GM12878 (cell line): Measurements from ENCODE around the gene CAPS. TPM values are rescaled to one million over a fixed set of nuclear protein-coding genes. Genes with fewer than 3 reads are reported as not detected.

Experiments
- ATAC-seq: fragments of 200-7000 bp; cut with Tn5 transposase; 3 replicates; pipeline ENCODE4 v1.9.1; 2020; ENCODE audit warnings: mild to moderate bottlenecking, moderate library complexity
- BruUV-seq: library from RNA; stranded (reverse); fragments of 400-500 nt; replicated peaks from 2 replicates; lab custom pipeline; 2021; lab: Mats Ljungman, UMichigan
- CTCF ChIA-PET: fragments of 300-600 bp; sonication (Branson Sonifier 250); formaldehyde crosslinking; extraction: SDS; loops from one replicate; lab custom pipeline; 2021; ENCODE audit warnings: inconsistent platforms; lab: Yijun Ruan, JAX
- POLR2A ChIA-PET: fragments of 350-600 bp; formaldehyde crosslinking; extraction: SDS; loops from one replicate; lab custom pipeline; 2021; ENCODE audit warnings: inconsistent platforms; lab: Charles Lee
- RAD21 ChIA-PET: fragments of 300-600 bp; sonication (Branson Sonifier 250); formaldehyde crosslinking; loops from one replicate; lab custom pipeline; 2023; ENCODE audit warnings: antibody characterized with exemption; ENCODE audit not compliant: unreplicated experiment; lab: Charles Lee
- SMC1A ChIA-PET: fragments of 300-600 bp; sonication (Branson Sonifier 250); formaldehyde crosslinking; loops from one replicate; lab custom pipeline; 2023; ENCODE audit not compliant: unreplicated experiment, uncharacterized antibody; lab: Charles Lee
- DNase-seq: peaks from one replicate; pipeline ENCODE4 v3.0.0-alpha.2; 2011; ENCODE audit warnings: low read depth, low spot score
- FAIRE-seq: peaks from 3 replicates; lab custom pipeline; 2011; peaks lifted over from hg19 to GRCh38; lab: Jason Lieb, UNC
- H2AFZ ChIP-seq: 2 replicates; pipeline ENCODE4 v1.6.0; 2011; ENCODE audit warnings: low read depth, low read length, control low read depth; ENCODE audit not compliant: control insufficient read depth
- H3K27ac ChIP-seq: 2 replicates; pipeline ENCODE4 v1.5.1; 2011; ENCODE audit warnings: control low read depth; ENCODE audit not compliant: control insufficient read depth, insufficient read depth
- H3K27me3 ChIP-seq, 2 experiments: replicated peaks in 1 of 2; 2 replicates each; pipeline versions ENCODE4 v1.6.0 to v1.6.1; 2011; ENCODE audit warnings: low read length in 1 of 2; ENCODE audit not compliant: control insufficient read depth in 2 of 2, insufficient read depth in 2 of 2
- H3K36me3 ChIP-seq, 2 experiments: 2 replicates each; pipeline ENCODE4 v1.5.1; 2011; ENCODE audit warnings: low read length in 1 of 2; ENCODE audit not compliant: control insufficient read depth in 2 of 2, insufficient read depth in 2 of 2
- H3K4me1 ChIP-seq: 2 replicates; pipeline ENCODE4 v1.6.1; 2011; ENCODE audit warnings: mild to moderate bottlenecking, low read length, moderate library complexity, mixed read lengths; ENCODE audit not compliant: control insufficient read depth, insufficient read depth
- H3K4me2 ChIP-seq: 2 replicates; pipeline ENCODE4 v1.6.0; 2011; ENCODE audit warnings: control low read depth; ENCODE audit not compliant: control insufficient read depth, insufficient read depth
- H3K4me3 ChIP-seq: fragments of 200-600 bp; sonication (generic); 2 replicates; pipeline ENCODE4 v1.5.1; 2016
- H3K79me2 ChIP-seq: 2 replicates; pipeline ENCODE4 v1.6.0; 2011; ENCODE audit warnings: low read length; ENCODE audit not compliant: control insufficient read depth, insufficient read depth
- H3K9ac ChIP-seq: 2 replicates; pipeline ENCODE4 v1.8.0; 2011; ENCODE audit warnings: low read length, control low read depth, mixed read lengths; ENCODE audit not compliant: control insufficient read depth, insufficient read depth
- H3K9me3 ChIP-seq: replicated peaks from 3 replicates; pipeline ENCODE4 v1.5.1; 2011; ENCODE audit warnings: mild to moderate bottlenecking, low read length; ENCODE audit not compliant: control insufficient read depth, insufficient read depth
- H4K20me1 ChIP-seq: 2 replicates; pipeline ENCODE4 v1.6.0; 2011; ENCODE audit not compliant: control insufficient read depth, insufficient read depth
- BACH1 ChIP-seq: fragments of 450-650 bp; IDR thresholded peaks from 2 replicates; pipeline ENCODE4 v1.6.1; 2017; ENCODE audit warnings: mild to moderate bottlenecking, borderline replicate concordance
- BMI1 ChIP-seq: fragments of 450-650 bp; IDR thresholded peaks from 2 replicates; pipeline ENCODE4 v1.6.1; 2016; ENCODE audit warnings: mild to moderate bottlenecking, moderate library complexity, borderline replicate concordance
- BRCA1 ChIP-seq: IDR thresholded peaks from 2 replicates; pipeline ENCODE4 v1.6.1; 2011; ENCODE audit warnings: low read depth, low read length, improper control_type of control experiment
- CEBPZ ChIP-seq: fragments of 150-350 bp; IDR thresholded peaks from 2 replicates; pipeline ENCODE4 v1.6.1; 2016; ENCODE audit warnings: low read depth, low read length
- CREM ChIP-seq: IDR thresholded peaks from 2 replicates; pipeline ENCODE4 v1.6.1; 2014; ENCODE audit warnings: antibody characterized with exemption, low read depth
- E2F8 ChIP-seq: fragments of 450-650 bp; IDR thresholded peaks from 2 replicates; pipeline ENCODE4 v1.6.1; 2018; ENCODE audit warnings: mild to moderate bottlenecking, low read depth, moderate library complexity; ENCODE audit not compliant: partially characterized antibody
- ETV6 ChIP-seq, 2 experiments: fragments of 450-650 bp in 1 of 2; IDR thresholded peaks in 1 of 2; conservative IDR thresholded peaks in 1 of 2; 2 replicates each; pipeline ENCODE4 v1.6.1; 2014; ENCODE audit warnings: antibody characterized with exemption in 1 of 2, borderline replicate concordance in 1 of 2, low read depth in 1 of 2, mild to moderate bottlenecking in 1 of 2, moderate library complexity in 1 of 2
- HDAC2 ChIP-seq: fragments of 200-600 bp; sonication (generic); IDR thresholded peaks from 2 replicates; pipeline ENCODE4 v1.6.1; 2017
- HSF1 ChIP-seq: fragments of 150-350 bp; IDR thresholded peaks from 2 replicates; pipeline ENCODE4 v1.6.1; 2014; ENCODE audit warnings: mild to moderate bottlenecking, low read depth, low read length
- IKZF2 ChIP-seq, 2 experiments: fragments of 450-650 bp; IDR thresholded peaks; 2 replicates each; pipeline ENCODE4 v1.6.1; 2017; ENCODE audit warnings: mild to moderate bottlenecking in 2 of 2, moderate library complexity in 2 of 2
- IRF3 ChIP-seq: fragments of 450-650 bp; IDR thresholded peaks from 2 replicates; pipeline ENCODE4 v1.6.1; 2014; ENCODE audit warnings: mild to moderate bottlenecking
- MTA3 ChIP-seq: IDR thresholded peaks from 2 replicates; pipeline ENCODE4 v1.6.1; 2012; ENCODE audit warnings: low read length, inconsistent platforms, borderline replicate concordance
- MYB ChIP-seq: fragments of 150-350 bp; IDR thresholded peaks from 2 replicates; pipeline ENCODE4 v1.6.1; 2014; ENCODE audit warnings: mild to moderate bottlenecking, low read depth, low read length, borderline replicate concordance
- POLR2AphosphoS5 ChIP-seq: IDR thresholded peaks from 2 replicates; pipeline ENCODE4 v1.6.1; 2011; ENCODE audit warnings: mild to moderate bottlenecking, low read length, inconsistent platforms
- SMAD1 ChIP-seq: fragments of 450-650 bp; IDR thresholded peaks from 2 replicates; pipeline ENCODE4 v1.6.1; 2018; ENCODE audit warnings: mild to moderate bottlenecking, low read depth; ENCODE audit not compliant: partially characterized antibody
- WGBS: methylation state at CpG from one replicate; pipeline ENCODE4 v1.1.6; 2016; ENCODE audit warnings: low lambda C conversion rate; ENCODE audit not compliant: insufficient replicate concordance, insufficient coverage; ENCODE audit errors: missing lambda C conversion rate; 5-methylcytosine and 5-hydroxymethylcytosine counted together
- in situ Hi-C: fragments of 300-500 bp; cut with MboI; formaldehyde crosslinking; loops from 9 replicates; pipeline ENCODE4 v1.14.3; 2018; ENCODE audit warnings: mixed read lengths
- intact Hi-C: fragments of 100-400 bp; cut with micrococcal nuclease; formaldehyde crosslinking; loops from one replicate; pipeline ENCODE4 v1.14.2; 2022; ENCODE audit not compliant: unreplicated experiment
- polyA plus RNA-seq, 11 experiments: library from polyadenylated mRNA; depleted of rRNA in 4 of 11; unstranded in 6 of 11; stranded (reverse) in 5 of 11; fragments of >200 nt; fragmentation: Nextera tagmentation in 4 of 11; fragmentation: Illumina TruSeq in 1 of 11; extraction: Ambion mirVana in 4 of 11; extraction: Trizol in 1 of 11; gene quantifications; 1 replicate in 1 of 11; 2 replicates in 10 of 11; pipeline versions ENCODE4 v1.2.1 to v1.2.3, GENCODE V29; 2011 to 2016; ENCODE audit warnings: inconsistent platforms in 2 of 11, missing spikeins in 2 of 11, low read depth in 1 of 11
- total RNA-seq, 4 experiments: library from RNA; depleted of rRNA in 3 of 4; stranded (reverse); fragments of >200 nt in 3 of 4; fragmentation: Illumina TruSeq in 1 of 4; extraction: Trizol in 1 of 4; gene quantifications; 2 replicates each; pipeline versions ENCODE4 v1.2.1 to v1.2.3, GENCODE V29; 2013 to 2021

CAPS gene
- total and polyA plus RNA-seq, 10 of the 15 experiments (the other 5 are each of a cell fraction or from before 2014, with no cell fraction given), result 0.09 to 6.9 (median 2.9) TPM

- peaks cover 23% of the 10 kb centered on the region for H3K4me1 ChIP-seq
- 93% methylated on average over 20 of the region's 21 CpGs for WGBS
- FAIRE-seq (no peak), DNase-seq (no peak), ATAC-seq (no peak)
- peaks cover 0 to 1% of the 10 kb centered on the region in 2 experiments; a peak in 2 of 4 replicates for H3K36me3 ChIP-seq
- intact Hi-C loops, result no loop called here
- no peak overlapping the region for H3K9ac ChIP-seq
- no peaks in the 10 kb centered on the region for H3K27me3 ChIP-seq
- ChIA-PET POLR2A (no interaction called here), CTCF (interaction anchor here (1.7 to 3.8 kb wide), 2 partner anchors 9 to 12 kb away, joined by 4 to 22 read pairs; no protein-coding TSS in a partner anchor), RAD21 (no interaction called here), SMC1A (interaction anchor here (1.4 kb wide), 1 partner anchor 118 kb away, joined by 3 read pairs; no protein-coding TSS in a partner anchor)
- no peak overlapping the region for H3K4me2 ChIP-seq
- peaks cover 14% of the 10 kb centered on the region for H4K20me1 ChIP-seq
- no TSS peak for BruUV-seq
- H3K9me3 ChIP-seq, result no peaks in the 10 kb centered on the region
- no peak overlapping the region for H3K27ac ChIP-seq
- in situ Hi-C loops, result no loop called here
- H3K4me3 ChIP-seq, result no peak overlapping the region
- H2AFZ ChIP-seq, result no peak overlapping the region
- peaks cover 78% of the 10 kb centered on the region for H3K79me2 ChIP-seq
- TF ChIP-seq BACH1 (no peak), CREM (no peak), ETV6 (conservative IDR thresholded peaks at IDR 0.05 in 1 of 2, IDR thresholded peaks at IDR 0.05 in 1 of 2; ENCODE audit: borderline replicate concordance in 1 of 2, low read depth in 1 of 2) (no peak), BRCA1 (no peak), E2F8 (no peak), IRF3 (no peak), SMAD1 (no peak), HSF1 (no peak), BMI1 (no peak), POLR2AphosphoS5 (no peak), CEBPZ (no peak), MYB (no peak), MTA3 (no peak), HDAC2 (no peak), IKZF2 (IDR thresholded peaks at IDR 0.05) (no peak)
These were observed 44.2 kb downstream of the CAPS start for GRCh38 chr19:5958074-5958850.
